Astrocyte (in vitro differentiated cells and primary cell): ENCODE data around the gene URB1.

Experiments used
- EZH2 ChIP-seq: IDR thresholded peaks from 2 replicates; pipeline ENCODE4 v1.6.1; 2012; ENCODE audit warnings: mild to moderate bottlenecking, low read length, inconsistent platforms; ENCODE audit not compliant: insufficient read depth
- TF ChIP-seq, protein P1 (sequence below): IDR thresholded peaks from 2 replicates; pipeline ENCODE4 v1.5.1; 2011; ENCODE audit warnings: low read depth, mild to moderate bottlenecking, inconsistent platforms, low read length, moderate library complexity; ENCODE audit not compliant: insufficient read depth

DNA sequence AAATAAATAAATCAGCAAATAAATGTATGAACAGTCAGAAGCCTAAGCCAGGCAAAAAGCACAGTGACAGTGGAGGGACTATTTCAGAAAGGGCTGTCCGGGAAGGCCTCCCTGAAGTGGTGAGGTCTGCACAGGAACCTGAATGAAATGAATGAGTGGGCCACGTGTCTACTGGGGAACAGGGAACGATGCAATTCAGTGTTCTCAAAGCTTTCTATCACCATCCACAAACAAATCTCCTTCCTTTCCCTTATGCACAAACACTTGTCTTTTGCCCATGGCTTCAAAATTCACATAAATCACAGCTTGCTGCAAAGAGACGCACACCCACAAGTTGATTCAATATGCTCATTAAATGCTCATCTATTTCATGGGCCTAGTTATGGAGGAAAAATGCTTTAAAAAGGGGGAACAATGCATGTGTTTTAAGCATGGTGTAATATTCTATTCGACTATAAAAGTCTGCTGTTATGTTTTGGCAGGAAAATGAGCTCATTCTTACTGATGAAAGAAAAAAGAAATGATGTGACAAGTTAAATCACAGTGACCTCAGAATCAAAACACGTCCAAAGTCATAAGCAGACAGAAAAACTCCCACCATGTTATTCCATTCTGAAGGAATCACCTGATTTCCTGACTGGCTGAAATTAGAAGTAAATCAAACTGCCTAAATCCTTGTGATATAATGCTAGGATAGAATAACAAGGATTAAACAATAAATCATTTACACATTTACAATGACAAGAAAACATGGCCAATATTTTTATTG is 21.6 kb downstream of the URB1 start:
- TF ChIP-seq, protein P1, sequence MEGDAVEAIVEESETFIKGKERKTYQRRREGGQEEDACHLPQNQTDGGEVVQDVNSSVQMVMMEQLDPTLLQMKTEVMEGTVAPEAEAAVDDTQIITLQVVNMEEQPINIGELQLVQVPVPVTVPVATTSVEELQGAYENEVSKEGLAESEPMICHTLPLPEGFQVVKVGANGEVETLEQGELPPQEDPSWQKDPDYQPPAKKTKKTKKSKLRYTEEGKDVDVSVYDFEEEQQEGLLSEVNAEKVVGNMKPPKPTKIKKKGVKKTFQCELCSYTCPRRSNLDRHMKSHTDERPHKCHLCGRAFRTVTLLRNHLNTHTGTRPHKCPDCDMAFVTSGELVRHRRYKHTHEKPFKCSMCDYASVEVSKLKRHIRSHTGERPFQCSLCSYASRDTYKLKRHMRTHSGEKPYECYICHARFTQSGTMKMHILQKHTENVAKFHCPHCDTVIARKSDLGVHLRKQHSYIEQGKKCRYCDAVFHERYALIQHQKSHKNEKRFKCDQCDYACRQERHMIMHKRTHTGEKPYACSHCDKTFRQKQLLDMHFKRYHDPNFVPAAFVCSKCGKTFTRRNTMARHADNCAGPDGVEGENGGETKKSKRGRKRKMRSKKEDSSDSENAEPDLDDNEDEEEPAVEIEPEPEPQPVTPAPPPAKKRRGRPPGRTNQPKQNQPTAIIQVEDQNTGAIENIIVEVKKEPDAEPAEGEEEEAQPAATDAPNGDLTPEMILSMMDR, result no peak
- TF ChIP-seq EZH2, result no peak
